Kidney (tissue), 22 donors: ENCODE data around the gene TCHH. TPM values are rescaled to one million over a fixed set of nuclear protein-coding genes. Genes with fewer than 3 reads are reported as not detected.

Experiments used
- DNase-seq, 5 donors: peaks; one replicate each; pipeline ENCODE4 v3.0.0-alpha.2; 2013 to 2020
- FAIRE-seq: peaks from 2 replicates; lab custom pipeline; 2012; peaks lifted over from hg19 to GRCh38; lab: Jason Lieb, UNC
- H3K27ac ChIP-seq, 2 donors: one replicate each; pipeline ENCODE4 v1.7.0; 2013; ENCODE audit warnings: low read depth in 2 of 2, low read length in 2 of 2, inconsistent platforms in 1 of 2
- H3K27me3 ChIP-seq: one replicate; pipeline ENCODE4 v1.7.1; 2013; ENCODE audit warnings: low read length, inconsistent platforms; ENCODE audit not compliant: control insufficient read depth, insufficient read depth
- H3K36me3 ChIP-seq, 3 donors: one replicate each; pipeline versions ENCODE4 v1.7.0 to v1.7.1; 2013; ENCODE audit warnings: low read length in 3 of 3, control low read depth in 1 of 3, inconsistent platforms in 1 of 3; ENCODE audit not compliant: insufficient read depth in 3 of 3, control insufficient read depth in 2 of 3
- H3K4me1 ChIP-seq, 3 donors: one replicate each; pipeline versions ENCODE4 v1.7.0 to v1.7.1; 2013; ENCODE audit warnings: low read length in 3 of 3, inconsistent platforms in 1 of 3, low read depth in 1 of 3; ENCODE audit not compliant: control insufficient read depth in 2 of 3, insufficient read depth in 2 of 3
- H3K4me3 ChIP-seq, 3 donors: one replicate each; pipeline versions ENCODE4 v1.7.0 to v1.8.1; 2013; ENCODE audit warnings: low read length in 3 of 3, control low read depth in 1 of 3, inconsistent platforms in 1 of 3
- H3K9ac ChIP-seq, 3 donors: one replicate each; pipeline versions ENCODE4 v1.7.0 to v1.7.1; 2013; ENCODE audit warnings: low read length in 3 of 3, control low read depth in 1 of 3, inconsistent platforms in 1 of 3
- H3K9me3 ChIP-seq, 3 donors: one replicate each; pipeline versions ENCODE4 v1.7.0 to v1.7.1; 2013; ENCODE audit warnings: low read length in 3 of 3, control low read depth in 1 of 3, inconsistent platforms in 1 of 3; ENCODE audit not compliant: control insufficient read depth in 2 of 3, insufficient read depth in 1 of 3
- intact Hi-C: fragments of 100-400 bp; cut with DNase I; formaldehyde crosslinking; loops from one replicate; pipeline ENCODE4 v1.11.1; 2022
- long read RNA-seq, 10 donors: library from polyadenylated mRNA in 1 of 10; unstranded in 1 of 10; transcript quantifications; one replicate each; pipeline ENCODE4 v2.0.0 and lab custom pipeline, GENCODE V29; 2021 to 2026
- polyA plus RNA-seq: library from polyadenylated mRNA; stranded (reverse); fragments of 350-450 nt; fragmentation: Illumina TruSeq; extraction: RNeasy Lipid Tissue Mini Kit (QIAGEN cat#74804); gene quantifications from one replicate; pipeline ENCODE4 v1.2.3, GENCODE V29; 2014; ENCODE audit warnings: low read depth, low replicate concordance; ENCODE audit not compliant: insufficient read depth
- total RNA-seq: library from RNA; stranded (reverse); fragmentation: NEBNext Ultra II Directional; extraction: Animal tissue kit (Norgen Biotek cat#: 25700); gene quantifications from one replicate; pipeline ENCODE4 v1.2.1, GENCODE V29; 2021
- TF ChIP-seq, protein P1 (sequence below): IDR thresholded peaks from 3 replicates; pipeline ENCODE4 v1.5.1; 2012; ENCODE audit warnings: mild to moderate bottlenecking, moderate library complexity, borderline replicate concordance; ENCODE audit not compliant: insufficient read depth; ENCODE audit errors: extremely low read depth
- donor health status: control.
- donor health status: control.
- donor health status: control.
- donor health status: control.
- donor health status: control.
- donor health status: DM: yes; HTN: yes; CAD: no.
- donor health status: Normal renal cell carcinoma (clear cell type).

The TCHH gene, protein sequence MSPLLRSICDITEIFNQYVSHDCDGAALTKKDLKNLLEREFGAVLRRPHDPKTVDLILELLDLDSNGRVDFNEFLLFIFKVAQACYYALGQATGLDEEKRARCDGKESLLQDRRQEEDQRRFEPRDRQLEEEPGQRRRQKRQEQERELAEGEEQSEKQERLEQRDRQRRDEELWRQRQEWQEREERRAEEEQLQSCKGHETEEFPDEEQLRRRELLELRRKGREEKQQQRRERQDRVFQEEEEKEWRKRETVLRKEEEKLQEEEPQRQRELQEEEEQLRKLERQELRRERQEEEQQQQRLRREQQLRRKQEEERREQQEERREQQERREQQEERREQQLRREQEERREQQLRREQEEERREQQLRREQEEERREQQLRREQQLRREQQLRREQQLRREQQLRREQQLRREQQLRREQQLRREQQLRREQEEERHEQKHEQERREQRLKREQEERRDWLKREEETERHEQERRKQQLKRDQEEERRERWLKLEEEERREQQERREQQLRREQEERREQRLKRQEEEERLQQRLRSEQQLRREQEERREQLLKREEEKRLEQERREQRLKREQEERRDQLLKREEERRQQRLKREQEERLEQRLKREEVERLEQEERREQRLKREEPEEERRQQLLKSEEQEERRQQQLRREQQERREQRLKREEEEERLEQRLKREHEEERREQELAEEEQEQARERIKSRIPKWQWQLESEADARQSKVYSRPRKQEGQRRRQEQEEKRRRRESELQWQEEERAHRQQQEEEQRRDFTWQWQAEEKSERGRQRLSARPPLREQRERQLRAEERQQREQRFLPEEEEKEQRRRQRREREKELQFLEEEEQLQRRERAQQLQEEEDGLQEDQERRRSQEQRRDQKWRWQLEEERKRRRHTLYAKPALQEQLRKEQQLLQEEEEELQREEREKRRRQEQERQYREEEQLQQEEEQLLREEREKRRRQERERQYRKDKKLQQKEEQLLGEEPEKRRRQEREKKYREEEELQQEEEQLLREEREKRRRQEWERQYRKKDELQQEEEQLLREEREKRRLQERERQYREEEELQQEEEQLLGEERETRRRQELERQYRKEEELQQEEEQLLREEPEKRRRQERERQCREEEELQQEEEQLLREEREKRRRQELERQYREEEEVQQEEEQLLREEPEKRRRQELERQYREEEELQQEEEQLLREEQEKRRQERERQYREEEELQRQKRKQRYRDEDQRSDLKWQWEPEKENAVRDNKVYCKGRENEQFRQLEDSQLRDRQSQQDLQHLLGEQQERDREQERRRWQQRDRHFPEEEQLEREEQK (N-terminal part only)
- total RNA-seq, result 0.13 TPM
- not detected for polyA plus RNA-seq
- long read RNA-seq, donor 1, result 0 reads
- long read RNA-seq, donor 2, result 0 reads
- long read RNA-seq, donor 3, result 0 reads
- long read RNA-seq, donor 4, result 0 reads
- long read RNA-seq, donor 5, result 0 reads
- long read RNA-seq, donor 6, result 0 reads
- long read RNA-seq, donor 7, result 0 reads
- long read RNA-seq, donor 8, result 0 reads
- long read RNA-seq, donor 9, result 0 reads
- long read RNA-seq, donor 10, result 0 reads

DNA sequence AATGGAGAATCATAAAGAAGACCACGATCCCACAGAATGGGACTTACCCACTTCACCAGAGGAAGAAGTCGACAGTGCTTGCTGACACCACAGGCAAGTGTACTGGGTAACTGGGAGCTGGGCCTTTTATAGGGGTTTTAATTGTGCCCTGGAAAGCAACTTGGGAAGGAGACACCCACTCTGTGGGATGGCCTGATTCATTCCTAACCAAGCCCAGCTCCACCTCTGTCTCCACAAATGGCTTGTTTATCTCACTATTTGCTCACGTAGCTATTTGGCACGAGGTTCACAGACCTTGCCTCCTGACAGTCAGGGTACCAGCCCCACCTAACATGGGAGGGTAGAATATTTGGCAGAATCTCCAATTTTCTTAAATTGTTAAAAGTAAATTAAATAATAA is at the start of gene TCHH:
Gene TCHH, minus strand, starts transcription at position 101 of the 400 bp plus-strand sequence. CDS start 1,364 bp downstream, outside the sequence.
- intact Hi-C loops, result no loop called here
- FAIRE-seq (no peak), DNase-seq (no peak)
- H3K36me3 ChIP-seq, result no peaks in the 10 kb centered on the region
- peaks cover 0 to 6% (median 0%) of the 10 kb centered on the region in 3 donors for H3K4me1 ChIP-seq
- H3K4me3 ChIP-seq, result no peak within 1 kb of the TSS
- no peak within 1 kb of the TSS for H3K27ac ChIP-seq
- H3K9ac ChIP-seq, result no peak within 1 kb of the TSS
- TF ChIP-seq, protein P1, sequence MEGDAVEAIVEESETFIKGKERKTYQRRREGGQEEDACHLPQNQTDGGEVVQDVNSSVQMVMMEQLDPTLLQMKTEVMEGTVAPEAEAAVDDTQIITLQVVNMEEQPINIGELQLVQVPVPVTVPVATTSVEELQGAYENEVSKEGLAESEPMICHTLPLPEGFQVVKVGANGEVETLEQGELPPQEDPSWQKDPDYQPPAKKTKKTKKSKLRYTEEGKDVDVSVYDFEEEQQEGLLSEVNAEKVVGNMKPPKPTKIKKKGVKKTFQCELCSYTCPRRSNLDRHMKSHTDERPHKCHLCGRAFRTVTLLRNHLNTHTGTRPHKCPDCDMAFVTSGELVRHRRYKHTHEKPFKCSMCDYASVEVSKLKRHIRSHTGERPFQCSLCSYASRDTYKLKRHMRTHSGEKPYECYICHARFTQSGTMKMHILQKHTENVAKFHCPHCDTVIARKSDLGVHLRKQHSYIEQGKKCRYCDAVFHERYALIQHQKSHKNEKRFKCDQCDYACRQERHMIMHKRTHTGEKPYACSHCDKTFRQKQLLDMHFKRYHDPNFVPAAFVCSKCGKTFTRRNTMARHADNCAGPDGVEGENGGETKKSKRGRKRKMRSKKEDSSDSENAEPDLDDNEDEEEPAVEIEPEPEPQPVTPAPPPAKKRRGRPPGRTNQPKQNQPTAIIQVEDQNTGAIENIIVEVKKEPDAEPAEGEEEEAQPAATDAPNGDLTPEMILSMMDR, result no peak
- no peaks in the 10 kb centered on the region for H3K9me3 ChIP-seq
- peaks cover 37% of the 10 kb centered on the region for H3K27me3 ChIP-seq

DNA sequence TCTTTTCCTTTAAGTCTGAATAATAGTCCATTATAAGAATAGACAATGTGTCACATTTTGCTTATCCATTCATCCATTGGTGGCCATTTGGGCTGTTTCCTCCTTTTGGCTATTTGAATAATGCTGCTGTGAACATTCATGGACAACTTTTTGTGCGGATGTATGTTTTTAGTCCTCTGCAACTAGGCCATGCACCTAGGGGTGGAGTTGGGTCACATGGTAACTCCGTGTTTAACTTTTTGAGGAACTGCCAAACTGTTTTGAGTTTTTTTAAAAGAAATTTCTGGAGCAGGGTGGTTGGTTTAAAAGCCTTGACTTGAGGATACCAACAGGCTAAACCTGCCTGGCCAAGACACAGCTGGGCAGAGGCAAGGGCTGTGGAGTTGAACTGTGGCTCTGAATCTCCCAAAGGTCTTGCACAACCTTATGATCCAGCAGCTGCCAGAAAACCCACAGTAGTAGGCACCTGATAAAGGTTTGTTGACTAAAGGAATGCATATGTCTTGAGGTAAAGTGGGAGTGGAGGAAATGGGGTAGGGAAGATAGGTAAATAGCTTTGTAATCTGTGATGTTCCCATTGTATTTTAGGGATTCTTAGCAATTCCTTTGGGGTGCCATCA is 49.4 kb upstream of the TCHH start:
- FAIRE-seq, result no peak
- no peak overlapping the region for H3K27ac ChIP-seq
- no peaks in the 10 kb centered on the region for H3K9me3 ChIP-seq

More for the DNA sequence above, 49.4 kb upstream of the TCHH start:
- TF ChIP-seq, protein P1, result no peak
- Histone ChIP-seq H3K9ac (no peak overlapping the region), H3K4me1 (peaks cover 0 to 5% (median 2%) of the 10 kb centered on the region in 3 donors), H3K36me3 (no peaks in the 10 kb centered on the region), H3K4me3 (no peak overlapping the region), H3K27me3 (no peaks in the 10 kb centered on the region)
- no peak for DNase-seq
- intact Hi-C loops, result no loop called here
